GM12872 (cell line): ENCODE results near the gene NCOA7.

Source experiments
- TF ChIP-seq, protein P1 (sequence below): IDR thresholded peaks from 3 replicates; pipeline ENCODE4 v1.5.1; 2011; ENCODE audit warnings: low read depth, mild to moderate bottlenecking, low read length, moderate library complexity; ENCODE audit not compliant: insufficient read depth

Gene NCOA7

DNA sequence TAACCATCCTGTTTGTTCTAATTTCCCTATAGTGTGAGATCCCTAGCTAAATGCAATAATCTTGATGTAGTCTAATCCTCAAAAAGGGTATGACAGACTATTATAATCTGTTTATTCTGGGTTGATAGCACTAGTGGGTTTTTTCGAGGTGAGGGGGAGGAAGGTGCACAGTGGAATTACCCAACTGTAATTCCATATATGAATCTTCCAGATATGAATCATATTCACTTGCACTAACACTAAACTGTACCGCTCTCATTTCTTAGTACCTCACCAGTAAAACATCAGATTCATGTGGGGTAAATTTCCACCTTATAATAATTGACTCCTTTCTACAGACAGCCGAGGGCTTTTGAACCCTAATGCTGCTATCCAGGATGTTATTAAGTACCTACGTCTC, 16.5 kb downstream of the NCOA7 start:
- TF ChIP-seq, protein P1, sequence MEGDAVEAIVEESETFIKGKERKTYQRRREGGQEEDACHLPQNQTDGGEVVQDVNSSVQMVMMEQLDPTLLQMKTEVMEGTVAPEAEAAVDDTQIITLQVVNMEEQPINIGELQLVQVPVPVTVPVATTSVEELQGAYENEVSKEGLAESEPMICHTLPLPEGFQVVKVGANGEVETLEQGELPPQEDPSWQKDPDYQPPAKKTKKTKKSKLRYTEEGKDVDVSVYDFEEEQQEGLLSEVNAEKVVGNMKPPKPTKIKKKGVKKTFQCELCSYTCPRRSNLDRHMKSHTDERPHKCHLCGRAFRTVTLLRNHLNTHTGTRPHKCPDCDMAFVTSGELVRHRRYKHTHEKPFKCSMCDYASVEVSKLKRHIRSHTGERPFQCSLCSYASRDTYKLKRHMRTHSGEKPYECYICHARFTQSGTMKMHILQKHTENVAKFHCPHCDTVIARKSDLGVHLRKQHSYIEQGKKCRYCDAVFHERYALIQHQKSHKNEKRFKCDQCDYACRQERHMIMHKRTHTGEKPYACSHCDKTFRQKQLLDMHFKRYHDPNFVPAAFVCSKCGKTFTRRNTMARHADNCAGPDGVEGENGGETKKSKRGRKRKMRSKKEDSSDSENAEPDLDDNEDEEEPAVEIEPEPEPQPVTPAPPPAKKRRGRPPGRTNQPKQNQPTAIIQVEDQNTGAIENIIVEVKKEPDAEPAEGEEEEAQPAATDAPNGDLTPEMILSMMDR: no peak

DNA sequence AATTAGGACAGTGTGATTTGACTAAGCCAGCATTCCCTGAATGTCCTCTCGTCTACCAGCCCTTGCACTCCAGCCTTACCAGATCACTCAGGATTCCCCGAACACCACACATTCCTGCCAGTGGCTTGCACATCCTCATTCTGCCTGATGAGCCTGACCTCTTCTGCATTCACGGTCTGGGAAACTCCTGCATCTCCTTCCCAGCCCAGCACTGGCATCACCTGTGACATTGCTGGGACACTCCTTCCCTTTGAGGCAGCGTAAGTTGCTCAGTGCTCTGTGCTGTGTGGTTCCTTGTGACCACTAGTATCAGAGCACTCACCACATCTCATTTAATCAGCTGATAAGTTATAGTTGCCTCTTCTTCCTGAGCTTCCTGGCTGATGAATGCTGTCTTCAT, 17.3 kb downstream of the NCOA7 start:
- TF ChIP-seq, protein P1: no peak

DNA sequence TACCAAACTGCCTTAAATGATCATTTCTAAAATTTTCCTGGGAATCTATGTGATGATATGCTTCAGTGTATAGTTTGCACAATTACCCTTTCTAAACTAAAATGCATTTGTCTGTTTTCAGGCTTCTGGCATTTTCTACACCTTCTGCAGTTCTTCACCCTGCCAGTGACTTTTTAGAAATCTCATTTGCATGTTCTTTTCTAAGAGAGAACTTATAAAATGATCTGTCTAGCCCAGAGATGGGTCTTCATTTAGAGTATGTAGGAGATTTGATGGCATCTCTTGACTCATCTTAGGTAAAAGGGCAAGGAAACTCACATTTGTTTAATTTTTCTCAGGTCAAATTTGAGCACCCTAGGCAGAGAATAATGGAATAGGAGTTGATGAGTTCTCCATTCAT, 17.8 kb downstream of the NCOA7 start:
- TF ChIP-seq, protein P1: no peak

DNA sequence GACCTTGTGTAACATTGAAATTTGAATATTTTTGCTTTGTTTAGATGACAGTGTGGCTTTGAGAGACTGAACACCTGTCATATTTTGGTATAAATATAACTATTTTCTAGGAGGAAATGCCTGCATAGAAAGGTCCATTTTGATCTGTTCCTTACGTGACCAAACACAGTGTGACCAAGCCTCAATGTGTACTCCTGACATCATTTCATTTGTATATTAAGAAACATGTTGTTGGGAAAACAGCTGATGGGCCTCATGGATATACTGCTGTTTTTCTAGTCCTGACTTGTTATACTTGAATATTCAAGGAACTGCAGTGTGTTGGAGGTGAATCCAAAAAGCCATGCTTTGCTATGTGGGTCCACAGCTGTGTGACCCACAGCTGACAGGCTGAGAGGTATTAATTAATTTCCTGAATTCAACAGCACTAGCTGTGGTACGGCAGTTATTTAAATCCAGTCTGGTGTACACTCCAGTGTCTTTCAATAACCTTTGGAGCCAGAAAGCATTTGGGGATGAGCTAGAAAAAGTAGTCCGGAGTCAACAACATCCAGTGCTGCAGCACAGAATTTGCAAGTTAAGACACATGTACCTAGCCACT, 18.9 kb downstream of the NCOA7 start:
- TF ChIP-seq, protein P1: no peak

DNA sequence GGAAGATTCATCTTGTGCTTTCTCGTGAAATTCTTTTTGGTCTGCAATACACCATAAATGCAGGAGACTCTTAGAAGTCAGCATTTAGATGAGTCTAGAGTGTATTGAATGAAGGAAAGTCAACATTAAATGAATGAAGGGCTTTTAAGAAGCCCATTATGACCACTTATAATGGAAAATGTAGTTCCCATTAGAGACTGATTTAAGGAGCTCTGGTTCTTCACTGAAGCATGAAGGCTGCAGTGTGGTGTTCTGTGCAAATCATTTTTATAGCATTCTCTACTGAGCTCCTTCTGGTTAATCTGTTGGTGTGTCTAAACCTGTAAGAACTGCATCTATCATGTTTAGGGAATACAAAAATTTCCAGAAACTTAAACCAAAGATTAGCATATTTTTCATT, 19.7 kb downstream of the NCOA7 start:
- TF ChIP-seq, protein P1: no peak

DNA sequence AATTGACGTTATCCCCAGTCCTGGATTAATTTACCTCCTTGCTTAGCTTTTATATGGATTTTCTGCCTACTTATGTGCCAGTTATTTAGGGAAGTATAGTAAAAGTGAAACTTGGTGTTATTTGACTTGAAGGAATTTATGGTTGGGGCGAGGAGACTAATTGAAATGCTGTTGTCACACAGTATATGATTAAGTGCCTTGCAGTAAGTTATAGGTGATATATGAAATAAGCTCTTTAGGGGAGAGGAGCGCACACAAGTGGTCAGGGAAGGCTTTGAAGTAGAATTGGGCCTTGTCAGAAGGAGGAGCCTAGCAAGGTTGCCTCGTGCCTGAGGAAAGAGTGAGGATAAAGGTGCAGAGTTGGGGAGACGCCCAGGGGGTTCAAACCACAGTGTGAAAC, 20.5 kb downstream of the NCOA7 start:
- TF ChIP-seq, protein P1: no peak

DNA sequence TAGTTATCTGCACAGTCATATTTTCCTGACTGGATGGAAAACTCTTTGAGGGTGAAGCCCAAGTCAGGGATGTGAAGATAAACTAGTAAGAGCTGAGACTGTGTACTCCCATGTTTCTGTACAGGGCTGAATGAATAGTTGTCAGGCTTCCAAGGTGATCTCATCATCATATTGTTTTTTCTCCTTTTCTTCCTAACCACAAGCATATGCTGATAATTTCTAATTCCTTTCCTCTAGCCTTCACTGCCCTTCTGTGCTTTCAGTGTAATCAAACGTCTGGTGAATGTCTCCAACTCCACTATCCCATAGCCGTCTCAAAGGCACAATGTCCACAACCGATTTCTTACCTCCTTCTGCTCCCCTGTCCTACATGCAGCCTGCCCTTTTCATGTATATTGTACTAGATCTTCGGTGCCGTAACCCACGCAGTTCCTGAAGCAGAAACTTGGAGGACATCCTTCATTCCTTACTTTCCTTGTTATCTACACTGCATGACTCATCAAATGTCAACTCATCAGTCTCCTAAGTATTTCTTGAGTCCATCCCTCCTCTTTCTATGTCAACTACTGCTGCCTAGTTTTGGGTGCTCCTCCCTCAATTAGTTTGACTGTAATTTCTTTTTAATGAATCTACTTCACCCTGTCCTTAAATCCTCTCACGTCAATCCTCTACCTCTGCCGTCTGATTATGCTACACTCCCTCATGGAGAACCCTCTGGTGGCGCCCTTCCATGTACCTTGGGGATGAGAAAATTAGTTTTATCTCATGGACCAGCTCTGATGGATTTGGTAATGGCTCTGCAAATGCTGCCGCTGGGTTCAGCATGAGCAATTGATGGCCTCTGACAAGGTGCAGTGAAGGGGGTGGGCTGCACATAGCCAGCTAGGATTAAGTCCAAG, 21.9 kb downstream of the NCOA7 start:
- TF ChIP-seq, protein P1: no peak
